GM12878 (cell line): ENCODE measurements around the gene POLG. TPM values are rescaled to one million over a fixed set of nuclear protein-coding genes. Genes with fewer than 3 reads are reported as not detected.

ENCODE experiments used
- ATAC-seq: fragments of 200-7000 bp; cut with Tn5 transposase; 3 replicates; pipeline ENCODE4 v1.9.1; 2020; ENCODE audit warnings: mild to moderate bottlenecking, moderate library complexity
- BruUV-seq: library from RNA; stranded (reverse); fragments of 400-500 nt; replicated peaks from 2 replicates; lab custom pipeline; 2021; lab: Mats Ljungman, UMichigan
- CTCF ChIA-PET: fragments of 300-600 bp; sonication (Branson Sonifier 250); formaldehyde crosslinking; extraction: SDS; loops from one replicate; lab custom pipeline; 2021; ENCODE audit warnings: inconsistent platforms; lab: Yijun Ruan, JAX
- POLR2A ChIA-PET: fragments of 350-600 bp; formaldehyde crosslinking; extraction: SDS; loops from one replicate; lab custom pipeline; 2021; ENCODE audit warnings: inconsistent platforms; lab: Charles Lee
- RAD21 ChIA-PET: fragments of 300-600 bp; sonication (Branson Sonifier 250); formaldehyde crosslinking; loops from one replicate; lab custom pipeline; 2023; ENCODE audit warnings: antibody characterized with exemption; ENCODE audit not compliant: unreplicated experiment; lab: Charles Lee
- SMC1A ChIA-PET: fragments of 300-600 bp; sonication (Branson Sonifier 250); formaldehyde crosslinking; loops from one replicate; lab custom pipeline; 2023; ENCODE audit not compliant: unreplicated experiment, uncharacterized antibody; lab: Charles Lee
- DNase-seq: peaks from one replicate; pipeline ENCODE4 v3.0.0-alpha.2; 2011; ENCODE audit warnings: low read depth, low spot score
- FAIRE-seq: peaks from 3 replicates; lab custom pipeline; 2011; peaks lifted over from hg19 to GRCh38; lab: Jason Lieb, UNC
- H2AFZ ChIP-seq: 2 replicates; pipeline ENCODE4 v1.6.0; 2011; ENCODE audit warnings: low read depth, low read length, control low read depth; ENCODE audit not compliant: control insufficient read depth
- H3K27ac ChIP-seq: 2 replicates; pipeline ENCODE4 v1.5.1; 2011; ENCODE audit warnings: control low read depth; ENCODE audit not compliant: control insufficient read depth, insufficient read depth
- H3K27me3 ChIP-seq, 2 experiments: replicated peaks in 1 of 2; 2 replicates each; pipeline versions ENCODE4 v1.6.0 to v1.6.1; 2011; ENCODE audit warnings: low read length in 1 of 2; ENCODE audit not compliant: control insufficient read depth in 2 of 2, insufficient read depth in 2 of 2
- H3K36me3 ChIP-seq, 2 experiments: 2 replicates each; pipeline ENCODE4 v1.5.1; 2011; ENCODE audit warnings: low read length in 1 of 2; ENCODE audit not compliant: control insufficient read depth in 2 of 2, insufficient read depth in 2 of 2
- H3K4me1 ChIP-seq: 2 replicates; pipeline ENCODE4 v1.6.1; 2011; ENCODE audit warnings: mild to moderate bottlenecking, low read length, moderate library complexity, mixed read lengths; ENCODE audit not compliant: control insufficient read depth, insufficient read depth
- H3K4me2 ChIP-seq: 2 replicates; pipeline ENCODE4 v1.6.0; 2011; ENCODE audit warnings: control low read depth; ENCODE audit not compliant: control insufficient read depth, insufficient read depth
- H3K4me3 ChIP-seq: fragments of 200-600 bp; sonication (generic); 2 replicates; pipeline ENCODE4 v1.5.1; 2016
- H3K79me2 ChIP-seq: 2 replicates; pipeline ENCODE4 v1.6.0; 2011; ENCODE audit warnings: low read length; ENCODE audit not compliant: control insufficient read depth, insufficient read depth
- H3K9ac ChIP-seq: 2 replicates; pipeline ENCODE4 v1.8.0; 2011; ENCODE audit warnings: low read length, control low read depth, mixed read lengths; ENCODE audit not compliant: control insufficient read depth, insufficient read depth
- H3K9me3 ChIP-seq: replicated peaks from 3 replicates; pipeline ENCODE4 v1.5.1; 2011; ENCODE audit warnings: mild to moderate bottlenecking, low read length; ENCODE audit not compliant: control insufficient read depth, insufficient read depth
- H4K20me1 ChIP-seq: 2 replicates; pipeline ENCODE4 v1.6.0; 2011; ENCODE audit not compliant: control insufficient read depth, insufficient read depth
- MYB ChIP-seq: fragments of 150-350 bp; IDR thresholded peaks from 2 replicates; pipeline ENCODE4 v1.6.1; 2014; ENCODE audit warnings: mild to moderate bottlenecking, low read depth, low read length, borderline replicate concordance
- RBBP5 ChIP-seq: fragments of 200-600 bp; sonication (generic); conservative IDR thresholded peaks from 2 replicates; pipeline ENCODE4 v1.6.1; 2016
- SUZ12 ChIP-seq: fragments of 200-600 bp; sonication (generic); IDR thresholded peaks from one replicate; pipeline ENCODE4 v1.6.1; 2018; ENCODE audit warnings: antibody characterized with exemption, mild to moderate bottlenecking; ENCODE audit not compliant: unreplicated experiment
- WGBS: methylation state at CpG from one replicate; pipeline ENCODE4 v1.1.6; 2016; ENCODE audit warnings: low lambda C conversion rate; ENCODE audit not compliant: insufficient replicate concordance, insufficient coverage; ENCODE audit errors: missing lambda C conversion rate; 5-methylcytosine and 5-hydroxymethylcytosine counted together
- in situ Hi-C: fragments of 300-500 bp; cut with MboI; formaldehyde crosslinking; loops from 9 replicates; pipeline ENCODE4 v1.14.3; 2018; ENCODE audit warnings: mixed read lengths
- intact Hi-C: fragments of 100-400 bp; cut with micrococcal nuclease; formaldehyde crosslinking; loops from one replicate; pipeline ENCODE4 v1.14.2; 2022; ENCODE audit not compliant: unreplicated experiment
- polyA plus RNA-seq, 11 experiments: library from polyadenylated mRNA; depleted of rRNA in 4 of 11; unstranded in 6 of 11; stranded (reverse) in 5 of 11; fragments of >200 nt; fragmentation: Nextera tagmentation in 4 of 11; fragmentation: Illumina TruSeq in 1 of 11; extraction: Ambion mirVana in 4 of 11; extraction: Trizol in 1 of 11; gene quantifications; 1 replicate in 1 of 11; 2 replicates in 10 of 11; pipeline versions ENCODE4 v1.2.1 to v1.2.3, GENCODE V29; 2011 to 2016; ENCODE audit warnings: inconsistent platforms in 2 of 11, missing spikeins in 2 of 11, low read depth in 1 of 11
- total RNA-seq, 4 experiments: library from RNA; depleted of rRNA in 3 of 4; stranded (reverse); fragments of >200 nt in 3 of 4; fragmentation: Illumina TruSeq in 1 of 4; extraction: Trizol in 1 of 4; gene quantifications; 2 replicates each; pipeline versions ENCODE4 v1.2.1 to v1.2.3, GENCODE V29; 2013 to 2021
- TF ChIP-seq, protein P1 (sequence below): fragments of 450-650 bp; IDR thresholded peaks from 2 replicates; pipeline ENCODE4 v1.6.1; 2017; ENCODE audit warnings: mild to moderate bottlenecking, low read depth, inconsistent platforms; ENCODE audit not compliant: poor library complexity, severe bottlenecking
- TF ChIP-seq, protein P2 (sequence below): fragments of 450-650 bp; IDR thresholded peaks from 2 replicates; pipeline ENCODE4 v1.6.1; 2014; ENCODE audit warnings: mild to moderate bottlenecking

Gene POLG
- total and polyA plus RNA-seq, 10 of the 15 experiments (the other 5 are each of a cell fraction or from before 2014, with no cell fraction given), result 14.8 to 71.1 (median 33.0) TPM

DNA sequence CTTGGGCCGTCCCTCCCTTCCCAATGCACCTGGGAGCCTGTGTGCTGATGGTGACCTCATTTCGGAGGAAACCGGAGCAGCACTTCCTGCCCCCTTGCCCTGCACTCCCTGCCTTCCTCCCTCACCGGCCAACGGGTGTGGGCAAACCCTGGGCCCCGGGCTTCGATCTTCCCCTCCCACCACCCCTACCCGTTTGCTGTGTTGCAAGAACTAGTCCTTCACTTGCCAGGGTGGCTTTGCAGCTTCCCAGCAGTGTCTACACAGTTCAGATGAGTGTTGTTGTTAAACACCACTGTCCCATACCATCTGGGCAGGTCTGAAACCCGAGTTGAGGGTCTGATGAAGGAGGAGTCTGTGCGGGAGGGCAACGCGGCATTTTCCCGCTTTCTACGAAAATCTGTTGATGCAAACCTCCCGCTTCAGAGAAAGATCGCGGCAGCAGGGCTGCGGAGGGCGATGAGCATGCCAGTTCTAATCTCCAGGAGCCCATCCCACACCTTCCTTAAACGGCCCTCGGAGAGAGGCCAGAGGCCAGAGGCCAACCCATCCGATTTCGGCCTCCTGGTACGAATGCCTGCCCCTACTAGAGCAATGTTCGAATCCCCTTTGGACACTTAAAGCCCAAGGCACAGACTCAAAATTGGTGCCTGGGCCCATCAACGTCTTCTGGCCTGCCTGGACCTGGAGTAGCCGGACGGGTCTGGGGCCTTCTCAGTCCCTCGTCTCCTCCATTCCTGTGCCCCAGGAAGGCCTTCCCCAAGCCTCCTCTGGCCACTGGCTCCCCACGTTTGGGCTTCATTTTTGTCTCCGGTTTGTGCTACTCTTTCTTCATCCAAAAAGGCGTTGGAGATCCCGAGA is 35.7 kb upstream of the POLG start:
- H3K4me3 ChIP-seq, result no peak overlapping the region
- H3K4me2 ChIP-seq, result no peak overlapping the region
- H3K27ac ChIP-seq, result no peak overlapping the region
- H3K36me3 ChIP-seq, result no peaks in the 10 kb centered on the region
- SMC1A ChIA-PET, result no interaction called here
- TF ChIP-seq MYB, result no peak
- TF ChIP-seq RBBP5, result no peak
- TF ChIP-seq, protein P1, sequence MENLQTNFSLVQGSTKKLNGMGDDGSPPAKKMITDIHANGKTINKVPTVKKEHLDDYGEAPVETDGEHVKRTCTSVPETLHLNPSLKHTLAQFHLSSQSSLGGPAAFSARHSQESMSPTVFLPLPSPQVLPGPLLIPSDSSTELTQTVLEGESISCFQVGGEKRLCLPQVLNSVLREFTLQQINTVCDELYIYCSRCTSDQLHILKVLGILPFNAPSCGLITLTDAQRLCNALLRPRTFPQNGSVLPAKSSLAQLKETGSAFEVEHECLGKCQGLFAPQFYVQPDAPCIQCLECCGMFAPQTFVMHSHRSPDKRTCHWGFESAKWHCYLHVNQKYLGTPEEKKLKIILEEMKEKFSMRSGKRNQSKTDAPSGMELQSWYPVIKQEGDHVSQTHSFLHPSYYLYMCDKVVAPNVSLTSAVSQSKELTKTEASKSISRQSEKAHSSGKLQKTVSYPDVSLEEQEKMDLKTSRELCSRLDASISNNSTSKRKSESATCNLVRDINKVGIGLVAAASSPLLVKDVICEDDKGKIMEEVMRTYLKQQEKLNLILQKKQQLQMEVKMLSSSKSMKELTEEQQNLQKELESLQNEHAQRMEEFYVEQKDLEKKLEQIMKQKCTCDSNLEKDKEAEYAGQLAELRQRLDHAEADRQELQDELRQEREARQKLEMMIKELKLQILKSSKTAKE, result no peak
- TF ChIP-seq, protein P2, sequence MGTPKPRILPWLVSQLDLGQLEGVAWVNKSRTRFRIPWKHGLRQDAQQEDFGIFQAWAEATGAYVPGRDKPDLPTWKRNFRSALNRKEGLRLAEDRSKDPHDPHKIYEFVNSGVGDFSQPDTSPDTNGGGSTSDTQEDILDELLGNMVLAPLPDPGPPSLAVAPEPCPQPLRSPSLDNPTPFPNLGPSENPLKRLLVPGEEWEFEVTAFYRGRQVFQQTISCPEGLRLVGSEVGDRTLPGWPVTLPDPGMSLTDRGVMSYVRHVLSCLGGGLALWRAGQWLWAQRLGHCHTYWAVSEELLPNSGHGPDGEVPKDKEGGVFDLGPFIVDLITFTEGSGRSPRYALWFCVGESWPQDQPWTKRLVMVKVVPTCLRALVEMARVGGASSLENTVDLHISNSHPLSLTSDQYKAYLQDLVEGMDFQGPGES, result no peak
- peak; percentile 52 for TF ChIP-seq SUZ12
- intact Hi-C loops, result no loop called here
- no peak overlapping the region for H3K9ac ChIP-seq
- H3K79me2 ChIP-seq, result no peaks in the 10 kb centered on the region
- 17% methylated on average over 30 of the region's 33 CpGs for WGBS
- POLR2A ChIA-PET, result no interaction called here
- no peak for DNase-seq
- RAD21 ChIA-PET, result no interaction called here
- no peaks in the 10 kb centered on the region for H3K4me1 ChIP-seq
- in situ Hi-C loops, result no loop called here
- no peaks in the 10 kb centered on the region for H3K9me3 ChIP-seq
- no peak overlapping the region for H2AFZ ChIP-seq
- peaks cover 30 to 44% of the 10 kb centered on the region in 2 experiments for H3K27me3 ChIP-seq
- no peak for FAIRE-seq
- CTCF ChIA-PET, result no interaction called here
- H4K20me1 ChIP-seq, result no peaks in the 10 kb centered on the region
- BruUV-seq, result no TSS peak
- no peak for ATAC-seq
